ENCODE data around the gene PLCD3.

GRCh38 chr17:45132320-45132571 is at the start of gene PLCD3:
- TF ChIP-seq CTCF (IDR thresholded peaks at IDR 0.05) (no peak), POLR2A (IDR thresholded peaks at IDR 0.05) (peak in 1 of 2 donors; percentile 54)
